ENCODE results near the gene PDE2A.

- TF ChIP-seq CTCF (optimal IDR thresholded peaks at IDR 0.05 in 1 of 3, IDR thresholded peaks at IDR 0.05 in 1 of 3, conservative IDR thresholded peaks at IDR 0.05 in 1 of 3; ENCODE audit: extremely low read depth in 1 of 3, insufficient read depth in 2 of 3, low read length in 3 of 3) (no peak), EZH2 (IDR thresholded peaks at IDR 0.05; ENCODE audit: low read length) (no peak)
Measured at GRCh38 chr11:72569966-72570892, 104.0 kb downstream of the PDE2A start.
